ENCODE measurements around the gene LRRTM4.
"Not testable (repeated sequence)": the region's sequence is repeated elsewhere in the genome, so short reads cannot be mapped to it uniquely, and the experiment has no call there.

LRRTM4 gene

GRCh38 chr2:76713312-76713711, 808.9 kb downstream of the LRRTM4 start:
- Histone ChIP-seq H3K4me3 (no peak overlapping the region), H3K27ac (no peak overlapping the region)

- Histone ChIP-seq H3K27ac (no peak overlapping the region), H3K4me3 (no peak overlapping the region)
Observed at GRCh38 chr2:76711490-76711889, 810.7 kb downstream of the LRRTM4 start.

- Histone ChIP-seq H3K4me3 (no peak overlapping the region), H3K27ac (no peak overlapping the region)
Observed at GRCh38 chr2:76700894-76701293, 821.3 kb downstream of the LRRTM4 start.

- H3K4me3 ChIP-seq, H3K27ac ChIP-seq: not testable (repeated sequence)
Observed at GRCh38 chr2:76697998-76698713, 824.0 kb downstream of the LRRTM4 start.
